ENCODE data around the gene EPB41L4B. TPM values are rescaled to one million over a fixed set of nuclear protein-coding genes. Genes with fewer than 3 reads are reported as not detected.

The EPB41L4B gene
- total and polyA plus RNA-seq, 2 of the 13 experiments (the other 11 are each of a cell fraction or from before 2014, with no cell fraction given): 17.6 to 22.1 TPM

- Histone ChIP-seq H3K27ac (ENCODE audit: extremely low read length, insufficient read depth, low read length) (no peak overlapping the region), H3K79me2 (ENCODE audit: insufficient read depth, low read length) (peaks cover 10% of the 10 kb centered on the region), H3K27me3 (ENCODE audit: control insufficient read depth in 1 of 2, insufficient read depth in 2 of 2, low read length in 2 of 2) (no peaks in the 10 kb centered on the region), H3K4me3 (replicated peaks in 1 of 3; ENCODE audit: insufficient read depth in 1 of 3, low read depth in 2 of 3, low read length in 3 of 3) (no peak overlapping the region), H3K36me3 (replicated peaks in 1 of 2; ENCODE audit: control insufficient read depth in 1 of 2, insufficient read depth in 2 of 2, low read length in 2 of 2) (no peaks in the 10 kb centered on the region), H3K9me3 (ENCODE audit: low read length) (no peaks in the 10 kb centered on the region), H2AFZ (ENCODE audit: low read length) (no peak overlapping the region), H3K4me2 (ENCODE audit: low read depth, low read length) (no peak overlapping the region), H4K20me1 (ENCODE audit: insufficient read depth, low read length) (no peaks in the 10 kb centered on the region), H3K9ac (ENCODE audit: insufficient read depth, low read depth, low read length) (no peak overlapping the region), H3K4me1 (ENCODE audit: insufficient read depth, low read length) (peaks cover 15% of the 10 kb centered on the region)
- DNase-seq (ENCODE audit: low spot score): no peak
- TF ChIP-seq MAFK (conservative IDR thresholded peaks at IDR 0.05 in 1 of 2, IDR thresholded peaks at IDR 0.05 in 1 of 2; ENCODE audit: low read length in 2 of 2): peak; percentile 43 to 68; a peak in 3 of 4 replicates
- TF ChIP-seq MAFF (IDR thresholded peaks at IDR 0.05; ENCODE audit: low read depth, low read length): peak; percentile 42; the same call in 1 of the 2 replicates
- TF ChIP-seq GABPA (IDR thresholded peaks at IDR 0.05; ENCODE audit: low read depth, low read length): no peak
- TF ChIP-seq GABPA (CRISPR knock-in tag; IDR thresholded peaks at IDR 0.05; ENCODE audit: low read depth): no peak
- no peak for FAIRE-seq
- no peak for ATAC-seq
- intact Hi-C loops (cut with micrococcal nuclease; ENCODE audit: unreplicated experiment) (no loop called here), in situ Hi-C loops (cut with HindIII; ENCODE audit: extremely low pct_ligation_motif_present, low pct_unique_long_range_greater_than_20kb) (no loop called here)
- POLR2A ChIA-PET: no interaction called here
- BruUV-seq (replicated peaks): no TSS peak
- WGBS (ENCODE audit: low lambda C conversion rate): 97% methylated on average over 3 of the region's 3 CpGs
- CTCF ChIA-PET (ENCODE audit: low intra/inter-chr PET ratio, low total read pairs): no interaction called here
These were observed 38.6 kb downstream of the EPB41L4B start for GRCh38 chr9:109282302-109282701.

- Histone ChIP-seq H3K4me1 (ENCODE audit: insufficient read depth, low read length) (peaks cover 23% of the 10 kb centered on the region), H3K27ac (ENCODE audit: extremely low read length, insufficient read depth, low read length) (no peak overlapping the region), H3K27me3 (ENCODE audit: control insufficient read depth in 1 of 2, insufficient read depth in 2 of 2, low read length in 2 of 2) (no peaks in the 10 kb centered on the region), H4K20me1 (ENCODE audit: insufficient read depth, low read length) (no peaks in the 10 kb centered on the region), H3K9me3 (ENCODE audit: low read length) (no peaks in the 10 kb centered on the region), H2AFZ (ENCODE audit: low read length) (no peak overlapping the region), H3K4me3 (replicated peaks in 1 of 3; ENCODE audit: insufficient read depth in 1 of 3, low read depth in 2 of 3, low read length in 3 of 3) (no peak overlapping the region), H3K9ac (ENCODE audit: insufficient read depth, low read depth, low read length) (no peak overlapping the region), H3K4me2 (ENCODE audit: low read depth, low read length) (no peak overlapping the region), H3K79me2 (ENCODE audit: insufficient read depth, low read length) (peaks cover 9% of the 10 kb centered on the region), H3K36me3 (replicated peaks in 1 of 2; ENCODE audit: control insufficient read depth in 1 of 2, insufficient read depth in 2 of 2, low read length in 2 of 2) (no peaks in the 10 kb centered on the region)
- intact Hi-C loops (cut with micrococcal nuclease; ENCODE audit: unreplicated experiment): no loop called here
- ChIA-PET POLR2A (no interaction called here), CTCF (ENCODE audit: low intra/inter-chr PET ratio, low total read pairs) (no interaction called here)
- 96% methylated on average over 8 of the region's 8 CpGs for WGBS (ENCODE audit: low lambda C conversion rate)
- no peak for ATAC-seq
- no TSS peak for BruUV-seq (replicated peaks)
- FAIRE-seq: no peak
- DNase-seq (ENCODE audit: low spot score): no peak
- in situ Hi-C loops (cut with HindIII; ENCODE audit: extremely low pct_ligation_motif_present, low pct_unique_long_range_greater_than_20kb): no loop called here
- TF ChIP-seq SIX1 (CRISPR knock-in tag; IDR thresholded peaks at IDR 0.05; ENCODE audit: borderline replicate concordance): no peak
- TF ChIP-seq ZNF790 (CRISPR knock-in tag; IDR thresholded peaks at IDR 0.05; ENCODE audit: borderline replicate concordance): no peak
- TF ChIP-seq ZNF224 (CRISPR knock-in tag; IDR thresholded peaks at IDR 0.05): no peak
- no peak for TF ChIP-seq CHD2 (IDR thresholded peaks at IDR 0.05; ENCODE audit: low read depth, low read length)
- no peak for TF ChIP-seq NBN (conservative IDR thresholded peaks at IDR 0.05)
- TF ChIP-seq MXD3 (CRISPR knock-in tag; IDR thresholded peaks at IDR 0.05): no peak
- TF ChIP-seq SRSF4 (IDR thresholded peaks at IDR 0.05; ENCODE audit: low read depth, low read length, poor library complexity, severe bottlenecking): no peak
- no peak for TF ChIP-seq ZNF460 (CRISPR knock-in tag; IDR thresholded peaks at IDR 0.05; ENCODE audit: borderline replicate concordance)
- no peak for TF ChIP-seq PRDM4 (CRISPR knock-in tag; IDR thresholded peaks at IDR 0.05; ENCODE audit: borderline replicate concordance)
- TF ChIP-seq MED13 (CRISPR knock-in tag; IDR thresholded peaks at IDR 0.05): no peak
- no peak for TF ChIP-seq ATF5 (CRISPR knock-in tag; IDR thresholded peaks at IDR 0.05; ENCODE audit: low read depth)
- no peak for TF ChIP-seq ZNF282 (IDR thresholded peaks at IDR 0.05; ENCODE audit: partially characterized antibody)
- TF ChIP-seq TEAD3 (CRISPR knock-in tag; optimal IDR thresholded peaks at IDR 0.05; ENCODE audit: borderline replicate concordance): no peak
These were observed 39.3 kb downstream of the EPB41L4B start for GRCh38 chr9:109281518-109281917.

Measured in HepG2 (cell line).